OCI-LY3 (cell line): ENCODE results near the gene CAMKMT.

Experiments
- CTCF ChIP-seq: fragments of 200-600, 300-600 bp; sonication (generic); IDR thresholded peaks from 2 replicates; pipeline ENCODE4 v1.5.1; 2014; ENCODE audit warnings: antibody characterized with exemption, low read length, low read depth
- EZH2phosphoT487 ChIP-seq: fragments of 200-600 bp; shearing (Covaris generic); IDR thresholded peaks from 2 replicates; pipeline ENCODE4 v1.6.1; 2018; ENCODE audit warnings: antibody characterized with exemption, mixed run types, low read depth

GRCh38 chr2:44789446-44789845, 427.7 kb downstream of the CAMKMT start:
- TF ChIP-seq CTCF: no peak
- TF ChIP-seq EZH2phosphoT487: no peak
